HepG2 (cell line): ENCODE data around the gene TPM1. TPM values are rescaled to one million over a fixed set of nuclear protein-coding genes. Genes with fewer than 3 reads are reported as not detected.

ENCODE experiments used
- ATF5 ChIP-seq: sonication (generic); formaldehyde crosslinking; IDR thresholded peaks from 2 replicates; pipeline ENCODE4 v1.4.0; 2020; ENCODE audit warnings: mild to moderate bottlenecking, low read depth, missing genetic modification reagents
- ATRX ChIP-seq: sonication (generic); formaldehyde crosslinking; IDR thresholded peaks from 2 replicates; pipeline ENCODE4 v1.4.0; 2020; ENCODE audit warnings: missing genetic modification reagents, borderline replicate concordance
- CCDC6 ChIP-seq: sonication (generic); formaldehyde crosslinking; IDR thresholded peaks from 2 replicates; pipeline ENCODE4 v1.8.1; 2022; ENCODE audit warnings: mild to moderate bottlenecking, missing genetic modification reagents, moderate library complexity
- CEBPG ChIP-seq: IDR thresholded peaks from 2 replicates; pipeline ENCODE4 v1.6.1; 2016
- CHD2 ChIP-seq: IDR thresholded peaks from 2 replicates; pipeline ENCODE4 v1.6.1; 2011; ENCODE audit warnings: low read depth, low read length, improper control_type of control experiment
- FOXC1 ChIP-seq: sonication (generic); formaldehyde crosslinking; IDR thresholded peaks from 2 replicates; pipeline ENCODE4 v1.8.0; 2022; ENCODE audit warnings: mild to moderate bottlenecking, missing genetic modification reagents, borderline replicate concordance
- HHEX ChIP-seq: IDR thresholded peaks from 2 replicates; pipeline ENCODE4 v1.6.1; 2016; ENCODE audit warnings: control low read depth
- MYPOP ChIP-seq: sonication (generic); formaldehyde crosslinking; IDR thresholded peaks from 2 replicates; pipeline ENCODE4 v1.8.1; 2023; ENCODE audit warnings: mild to moderate bottlenecking, moderate library complexity, missing genetic modification reagents
- PLSCR1 ChIP-seq: sonication (generic); formaldehyde crosslinking; IDR thresholded peaks from 2 replicates; pipeline ENCODE4 v1.5.0; 2020; ENCODE audit warnings: missing genetic modification reagents, mild to moderate bottlenecking, borderline replicate concordance
- PRDM4 ChIP-seq: sonication (generic); formaldehyde crosslinking; IDR thresholded peaks from 2 replicates; pipeline ENCODE4 v1.9.0; 2021; ENCODE audit warnings: missing genetic modification reagents, borderline replicate concordance
- RAD21 ChIP-seq: fragments of 450-650 bp; formaldehyde crosslinking; IDR thresholded peaks from 2 replicates; pipeline ENCODE4 v1.5.0; 2020; ENCODE audit warnings: mild to moderate bottlenecking
- STAG1 ChIP-seq: sonication (generic); formaldehyde crosslinking; IDR thresholded peaks from 2 replicates; pipeline ENCODE4 v1.4.0; 2020; ENCODE audit warnings: missing genetic modification reagents
- U2AF2 ChIP-seq: fragments of 200-400 bp; formaldehyde crosslinking; IDR thresholded peaks from 2 replicates; pipeline ENCODE4 v1.6.1; 2017; ENCODE audit warnings: low read depth, mild to moderate bottlenecking, low read length
- UBTF ChIP-seq: sonication (generic); formaldehyde crosslinking; IDR thresholded peaks from 2 replicates; pipeline ENCODE4 v1.4.0; 2020; ENCODE audit warnings: mild to moderate bottlenecking, missing genetic modification reagents
- ZFP62 ChIP-seq: sonication (generic); formaldehyde crosslinking; IDR thresholded peaks from 2 replicates; pipeline ENCODE4 v1.4.0; 2020; ENCODE audit warnings: missing genetic modification reagents
- ZNF329 ChIP-seq: sonication (generic); formaldehyde crosslinking; IDR thresholded peaks from 2 replicates; pipeline ENCODE4 v1.9.0; 2021; ENCODE audit warnings: low read depth, mild to moderate bottlenecking, missing genetic modification reagents
- ZNF570 ChIP-seq: sonication (generic); formaldehyde crosslinking; IDR thresholded peaks from 2 replicates; pipeline ENCODE4 v1.4.0; 2020; ENCODE audit warnings: mild to moderate bottlenecking, missing genetic modification reagents, borderline replicate concordance
- ZNF713 ChIP-seq: sonication (generic); formaldehyde crosslinking; IDR thresholded peaks from 2 replicates; pipeline ENCODE4 v1.4.0; 2020; ENCODE audit warnings: mild to moderate bottlenecking, missing genetic modification reagents
- ZNF776 ChIP-seq: sonication (generic); formaldehyde crosslinking; IDR thresholded peaks from 2 replicates; pipeline ENCODE4 v1.4.0; 2020; ENCODE audit warnings: mild to moderate bottlenecking, missing genetic modification reagents
- ZSCAN29 ChIP-seq: sonication (generic); formaldehyde crosslinking; conservative IDR thresholded peaks from 2 replicates; pipeline ENCODE4 v1.4.0; 2020; ENCODE audit warnings: mild to moderate bottlenecking, missing genetic modification reagents
- polyA plus RNA-seq, 8 experiments: library from polyadenylated mRNA; depleted of rRNA in 3 of 8; stranded (reverse) in 7 of 8; unstranded in 1 of 8; fragments of >200 nt; fragmentation: Illumina TruSeq in 4 of 8; extraction: Trizol in 4 of 8; gene quantifications; 2 replicates each; pipeline versions ENCODE4 v1.2.1 to v1.2.3, GENCODE V29; 2011 to 2016; ENCODE audit warnings: low read depth in 4 of 8, missing spikeins in 1 of 8, mixed read lengths in 1 of 8; ENCODE audit not compliant: insufficient read depth in 1 of 8
- total RNA-seq, 5 experiments: library from RNA; depleted of rRNA; stranded (reverse); fragments of >200 nt; fragmentation: Illumina TruSeq; extraction: Trizol; gene quantifications; 2 replicates each; pipeline ENCODE4 v1.2.3, GENCODE V29; 2016; ENCODE audit warnings: low read depth in 1 of 5
- TF ChIP-seq, protein P1 (sequence below): sonication (generic); formaldehyde crosslinking; IDR thresholded peaks from 2 replicates; pipeline ENCODE4 v1.4.0; 2020; ENCODE audit warnings: mild to moderate bottlenecking, missing genetic modification reagents

TPM1 gene
- total and polyA plus RNA-seq, 2 of the 13 experiments (the other 11 are each of a cell fraction or from before 2014, with no cell fraction given), result 98.9 to 109 TPM

DNA sequence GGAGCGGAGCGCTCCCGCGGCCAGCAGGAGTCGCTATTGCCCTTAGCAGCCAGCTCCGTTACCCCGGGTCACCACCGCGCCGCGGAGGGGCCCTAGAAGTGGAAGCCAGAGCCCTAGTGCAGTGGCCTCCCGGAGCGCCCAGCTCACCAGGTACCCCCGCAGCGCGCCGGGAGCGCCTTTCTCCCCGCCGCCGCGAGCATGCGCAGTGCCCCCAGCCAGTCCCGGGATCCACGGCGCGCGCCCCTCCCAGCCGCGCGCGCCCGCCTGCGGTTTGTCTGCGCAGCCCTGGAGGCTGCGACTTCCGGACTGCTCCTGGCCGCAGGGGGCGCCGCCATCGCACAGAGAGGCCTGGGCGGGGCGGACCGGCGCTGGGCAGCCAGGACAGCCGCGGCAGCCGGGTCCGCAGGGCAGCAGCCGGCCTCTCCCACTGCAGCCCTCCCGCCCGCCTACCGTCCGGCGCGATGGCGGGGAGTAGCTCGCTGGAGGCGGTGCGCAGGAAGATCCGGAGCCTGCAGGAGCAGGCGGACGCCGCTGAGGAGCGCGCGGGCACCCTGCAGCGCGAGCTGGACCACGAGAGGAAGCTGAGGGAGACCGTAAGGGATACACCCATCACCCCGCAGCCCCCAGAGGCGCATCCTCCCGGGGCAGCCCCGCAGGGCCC, 5.7 kb downstream of the TPM1 start (continued):
- 0 out of 2 replicates have a peak, but pooled peaks have one; percentile 15 for TF ChIP-seq FOXC1 (CRISPR knock-in tag)
- no peak for TF ChIP-seq HHEX (CRISPR knock-in tag)
- TF ChIP-seq PRDM4 (CRISPR knock-in tag), result no peak
- TF ChIP-seq ZNF570 (CRISPR knock-in tag), result no peak
- no peak for TF ChIP-seq ZFP62 (CRISPR knock-in tag)
- peak; percentile 87; the same call in 1 of the 2 replicates for TF ChIP-seq CCDC6 (CRISPR knock-in tag)
- TF ChIP-seq, protein P1, sequence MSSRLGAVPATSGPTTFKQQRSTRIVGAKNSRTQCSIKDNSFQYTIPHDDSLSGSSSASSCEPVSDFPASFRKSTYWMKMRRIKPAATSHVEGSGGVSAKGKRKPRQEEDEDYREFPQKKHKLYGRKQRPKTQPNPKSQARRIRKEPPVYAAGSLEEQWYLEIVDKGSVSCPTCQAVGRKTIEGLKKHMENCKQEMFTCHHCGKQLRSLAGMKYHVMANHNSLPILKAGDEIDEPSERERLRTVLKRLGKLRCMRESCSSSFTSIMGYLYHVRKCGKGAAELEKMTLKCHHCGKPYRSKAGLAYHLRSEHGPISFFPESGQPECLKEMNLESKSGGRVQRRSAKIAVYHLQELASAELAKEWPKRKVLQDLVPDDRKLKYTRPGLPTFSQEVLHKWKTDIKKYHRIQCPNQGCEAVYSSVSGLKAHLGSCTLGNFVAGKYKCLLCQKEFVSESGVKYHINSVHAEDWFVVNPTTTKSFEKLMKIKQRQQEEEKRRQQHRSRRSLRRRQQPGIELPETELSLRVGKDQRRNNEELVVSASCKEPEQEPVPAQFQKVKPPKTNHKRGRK (CRISPR knock-in tag), result no peak
- no peak for TF ChIP-seq ATRX
- peak; percentile 86 for TF ChIP-seq STAG1 (CRISPR knock-in tag)
- TF ChIP-seq CEBPG, result no peak; the same call in 1 of the 2 replicates
- no peak; the same call in none of the 2 replicates for TF ChIP-seq MYPOP (CRISPR knock-in tag)
- TF ChIP-seq CHD2, result peak; percentile 9; the same call in 1 of the 2 replicates
- TF ChIP-seq ZNF776, result peak; percentile 83; the same call in 1 of the 2 replicates
- TF ChIP-seq ATF5, result peak; percentile 62; the same call in 1 of the 2 replicates
- TF ChIP-seq PLSCR1 (CRISPR knock-in tag), result no peak
- peak; percentile 100 for TF ChIP-seq RAD21
- peak; percentile 91; the same call in 1 of the 2 replicates for TF ChIP-seq ZNF713 (CRISPR knock-in tag)
- TF ChIP-seq ZSCAN29, result peak; percentile 68; the same call in 1 of the 2 replicates
- no peak for TF ChIP-seq U2AF2
- TF ChIP-seq UBTF (CRISPR knock-in tag), result peak; percentile 96; the same call in 1 of the 2 replicates
- TF ChIP-seq ZNF329 (CRISPR knock-in tag), result peak; percentile 30; the same call in 1 of the 2 replicates
